WTC11 (cell line): Measurements from ENCODE around the gene NTRK3. TPM values are rescaled to one million over a fixed set of nuclear protein-coding genes. Genes with fewer than 3 reads are reported as not detected.

Experiments
- ATAC-seq: fragments of 200-7000 bp; cut with Tn5 transposase; 2 replicates; pipeline ENCODE4 v1.10.0; 2021; ENCODE audit warnings: mild to moderate bottlenecking, moderate library complexity
- CTCF ChIA-PET: fragments of 300-600 bp; sonication (Branson Sonifier 250); formaldehyde crosslinking; loops from one replicate; lab custom pipeline; 2021; ENCODE audit warnings: antibody characterized with exemption; lab: Charles Lee
- POLR2A ChIA-PET: fragments of 350-600 bp; sonication (Branson Sonifier 250); formaldehyde crosslinking; loops from one replicate; lab custom pipeline; 2021; ENCODE audit warnings: antibody characterized with exemption; lab: Charles Lee
- DNase-seq: peaks from one replicate; pipeline ENCODE4 v3.0.0; 2021; ENCODE audit warnings: low spot score
- H3K27ac Mint-ChIP-seq: 2 replicates; pipeline ENCODE4 v1.8.0; 2021; ENCODE audit warnings: mixed read lengths
- H3K27me3 Mint-ChIP-seq: 2 replicates; pipeline ENCODE4 v1.8.0; 2021; ENCODE audit warnings: low read depth, mild to moderate bottlenecking, moderate library complexity, mixed read lengths
- H3K36me3 Mint-ChIP-seq: 2 replicates; pipeline ENCODE4 v1.8.0; 2021; ENCODE audit warnings: mixed read lengths
- H3K4me1 Mint-ChIP-seq: 2 replicates; pipeline ENCODE4 v1.8.0; 2022; ENCODE audit warnings: mixed read lengths
- H3K4me3 Mint-ChIP-seq: 2 replicates; pipeline ENCODE4 v1.8.0; 2021; ENCODE audit warnings: mild to moderate bottlenecking, moderate library complexity, mixed read lengths
- H3K9me3 Mint-ChIP-seq: 2 replicates; pipeline ENCODE4 v1.8.0; 2021; ENCODE audit warnings: mixed read lengths
- ATF2 ChIP-seq: sonication (generic); formaldehyde crosslinking; IDR thresholded peaks from 2 replicates; pipeline ENCODE4 v1.8.1; 2022; ENCODE audit warnings: low read depth, missing genetic modification reagents, borderline replicate concordance
- ATF3 ChIP-seq: sonication (generic); formaldehyde crosslinking; conservative IDR thresholded peaks from 2 replicates; pipeline ENCODE4 v1.8.1; 2022; ENCODE audit warnings: mild to moderate bottlenecking, missing genetic modification reagents
- ATF6 ChIP-seq: sonication (generic); formaldehyde crosslinking; IDR thresholded peaks from 2 replicates; pipeline ENCODE4 v1.8.1; 2023; ENCODE audit warnings: mild to moderate bottlenecking, missing genetic modification reagents
- CDX4 ChIP-seq: fragments of 250-450 bp; sonication (Bioruptor Pico); IDR thresholded peaks from 2 replicates; pipeline ENCODE4 v1.9.0; 2021; ENCODE audit warnings: moderate library complexity, mild to moderate bottlenecking, inconsistent platforms, borderline replicate concordance
- CTCF ChIP-seq: fragments of 200-600 bp; IDR thresholded peaks from 2 replicates; pipeline ENCODE4 v1.8.0; 2022; ENCODE audit warnings: antibody characterized with exemption
- ELF4 ChIP-seq: sonication (generic); formaldehyde crosslinking; IDR thresholded peaks from 2 replicates; pipeline ENCODE4 v1.8.1; 2022; ENCODE audit warnings: low read depth, mild to moderate bottlenecking, moderate library complexity, missing genetic modification reagents
- HMGXB4 ChIP-seq: sonication (generic); formaldehyde crosslinking; IDR thresholded peaks from 2 replicates; pipeline ENCODE4 v1.8.1; 2023; ENCODE audit warnings: mild to moderate bottlenecking, moderate library complexity, missing genetic modification reagents
- JAZF1 ChIP-seq: fragments of 250-450 bp; sonication (Bioruptor Pico); IDR thresholded peaks from 2 replicates; pipeline ENCODE4 v1.9.0; 2021; ENCODE audit warnings: moderate library complexity, mild to moderate bottlenecking, inconsistent platforms
- KAT7 ChIP-seq: sonication (generic); formaldehyde crosslinking; IDR thresholded peaks from 2 replicates; pipeline ENCODE4 v1.8.1; 2023; ENCODE audit warnings: missing genetic modification reagents, mild to moderate bottlenecking, borderline replicate concordance
- MLX ChIP-seq: sonication (generic); formaldehyde crosslinking; IDR thresholded peaks from 2 replicates; pipeline ENCODE4 v1.8.1; 2023; ENCODE audit warnings: mild to moderate bottlenecking, missing genetic modification reagents, moderate library complexity
- NFE2L1 ChIP-seq: sonication (generic); formaldehyde crosslinking; IDR thresholded peaks from 2 replicates; pipeline ENCODE4 v1.8.1; 2023; ENCODE audit warnings: missing genetic modification reagents
- NR3C1 ChIP-seq: sonication (generic); formaldehyde crosslinking; conservative IDR thresholded peaks from 2 replicates; pipeline ENCODE4 v1.8.1; 2023; ENCODE audit warnings: low read depth, mild to moderate bottlenecking, missing genetic modification reagents
- OVOL2 ChIP-seq: fragments of 250-450 bp; sonication (Bioruptor Pico); IDR thresholded peaks from 2 replicates; pipeline ENCODE4 v1.9.0; 2021; ENCODE audit warnings: mild to moderate bottlenecking, borderline replicate concordance
- PREB ChIP-seq: sonication (generic); formaldehyde crosslinking; IDR thresholded peaks from 2 replicates; pipeline ENCODE4 v1.8.1; 2022; ENCODE audit warnings: mild to moderate bottlenecking, missing genetic modification reagents, moderate library complexity, borderline replicate concordance
- RELA ChIP-seq: sonication (generic); formaldehyde crosslinking; IDR thresholded peaks from 2 replicates; pipeline ENCODE4 v1.8.1; 2022; ENCODE audit warnings: missing genetic modification reagents, mild to moderate bottlenecking, borderline replicate concordance
- SMAD4 ChIP-seq: sonication (generic); formaldehyde crosslinking; IDR thresholded peaks from 2 replicates; pipeline ENCODE4 v1.8.0; 2022; ENCODE audit warnings: mild to moderate bottlenecking, missing genetic modification reagents
- TCF7 ChIP-seq: sonication (generic); formaldehyde crosslinking; IDR thresholded peaks from 2 replicates; pipeline ENCODE4 v1.8.0; 2022; ENCODE audit warnings: mild to moderate bottlenecking, low read depth, missing genetic modification reagents, moderate library complexity
- TEAD4 ChIP-seq: sonication (generic); formaldehyde crosslinking; IDR thresholded peaks from 2 replicates; pipeline ENCODE4 v1.8.0; 2022; ENCODE audit warnings: mild to moderate bottlenecking, missing genetic modification reagents
- USF1 ChIP-seq: sonication (generic); formaldehyde crosslinking; IDR thresholded peaks from 2 replicates; pipeline ENCODE4 v1.8.0; 2022; ENCODE audit warnings: mild to moderate bottlenecking, missing genetic modification reagents
- USF2 ChIP-seq: sonication (generic); formaldehyde crosslinking; IDR thresholded peaks from 2 replicates; pipeline ENCODE4 v1.8.1; 2023; ENCODE audit warnings: mild to moderate bottlenecking, missing genetic modification reagents, moderate library complexity
- ZNF317 ChIP-seq: sonication (generic); formaldehyde crosslinking; IDR thresholded peaks from 2 replicates; pipeline ENCODE4 v1.8.1; 2023; ENCODE audit warnings: low read depth, mild to moderate bottlenecking, moderate library complexity, missing genetic modification reagents, borderline replicate concordance
- ZNF423 ChIP-seq: fragments of 250-450 bp; sonication (Bioruptor Pico); IDR thresholded peaks from 2 replicates; pipeline ENCODE4 v2.1.2; 2022; ENCODE audit warnings: mild to moderate bottlenecking, moderate library complexity
- total RNA-seq: library from RNA; stranded (reverse); gene quantifications from 3 replicates; pipeline ENCODE4 v1.2.3, GENCODE V29; 2021

NTRK3 gene
- total RNA-seq, 1 experiment from 2014 or later: 12.3 TPM

GRCh38 chr15:88241060-88241459, 15.5 kb downstream of the NTRK3 start:
- DNase-seq (no peak), ATAC-seq (peak; percentile 48)
- ChIA-PET POLR2A (no interaction called here), CTCF (interaction anchor here (0.8 to 1.3 kb wide), 5 partner anchors 32 to 237 kb away, joined by 3 read pairs; no protein-coding TSS in a partner anchor)
- TF ChIP-seq USF2 (no peak), ZNF423 (CRISPR knock-in tag) (peak; percentile 56; the same call in 1 of the 2 replicates), ATF2 (CRISPR knock-in tag) (no peak), PREB (no peak), USF1 (CRISPR knock-in tag) (no peak), TCF7 (no peak), SMAD4 (no peak), ELF4 (CRISPR knock-in tag) (no peak), KAT7 (no peak)
- Mint-ChIP-seq H3K4me3 (no peak overlapping the region), H3K4me1 (peaks cover 23% of the 10 kb centered on the region), H3K36me3 (peaks cover 7% of the 10 kb centered on the region; the same call in 1 of the 2 replicates), H3K27ac (no peak overlapping the region), H3K27me3 (peaks cover 3% of the 10 kb centered on the region; the same call in 1 of the 2 replicates), H3K9me3 (peaks cover 20% of the 10 kb centered on the region)

GRCh38 chr15:88239594-88239993, 16.9 kb downstream of the NTRK3 start:
- peaks cover 20% of the 10 kb centered on the region for H3K9me3 Mint-ChIP-seq
- POLR2A ChIA-PET: no interaction called here
- peaks cover 23% of the 10 kb centered on the region for H3K4me1 Mint-ChIP-seq
- no peaks in the 10 kb centered on the region for H3K27me3 Mint-ChIP-seq
- no peak for DNase-seq
- CTCF ChIA-PET: interaction anchor here (1.0 kb wide), 1 partner anchor 20 kb away, joined by 3 read pairs; no protein-coding TSS in a partner anchor
- H3K4me3 Mint-ChIP-seq: no peak overlapping the region
- H3K36me3 Mint-ChIP-seq: peaks cover 7% of the 10 kb centered on the region; the same call in 1 of the 2 replicates
- ATAC-seq: no peak
- no peak overlapping the region for H3K27ac Mint-ChIP-seq
- TF ChIP-seq RELA (CRISPR knock-in tag) (no peak), KAT7 (no peak), NFE2L1 (CRISPR knock-in tag) (no peak), CTCF (no peak), NR3C1 (no peak), ZNF423 (CRISPR knock-in tag) (no peak), OVOL2 (CRISPR knock-in tag) (no peak), CDX4 (no peak), ATF3 (CRISPR knock-in tag) (no peak), JAZF1 (CRISPR knock-in tag) (no peak), HMGXB4 (CRISPR knock-in tag) (no peak), ZNF317 (no peak), TEAD4 (no peak), MLX (CRISPR knock-in tag) (no peak), ATF6 (no peak)
